NCI-H2107 treated with DMSO at 0.1 percent for 48 hours (cell line): ENCODE measurements around the gene RAB7B.
"Not testable (repeated sequence)": the region's sequence is repeated elsewhere in the genome, so short reads cannot be mapped to it uniquely, and the experiment has no call there.

Experiments
- DNase-seq: peaks from one replicate; lab custom pipeline; 2025; ENCODE audit not compliant: unreplicated experiment; lab: John Stamatoyannopoulos, UW

Gene RAB7B

GRCh38 chr1:206002871-206003801 is at the start of gene RAB7B:
Gene RAB7B, minus strand, starts transcription at chr1:206003395. Its CDS starts 9,260 bp downstream, at chr1:205994135.
- DNase-seq = no peak

- DNase-seq = not testable (repeated sequence)
These were observed 49.2 kb upstream of the RAB7B start for GRCh38 chr1:206052231-206052865.

- peak; percentile 39 for DNase-seq
These were observed 47.5 kb upstream of the RAB7B start for GRCh38 chr1:206050655-206051235.

- DNase-seq = no peak
These were observed 46.9 kb upstream of the RAB7B start for GRCh38 chr1:206049919-206050600.

GRCh38 chr1:206049293-206049692 is 46.1 kb upstream of the RAB7B start:
- DNase-seq = no peak

- DNase-seq = no peak
These were observed 45.4 kb upstream of the RAB7B start for GRCh38 chr1:206048582-206048981.

GRCh38 chr1:206047271-206047670 is 44.1 kb upstream of the RAB7B start:
- DNase-seq = no peak

GRCh38 chr1:206041640-206042039 is 38.4 kb upstream of the RAB7B start:
- peak; percentile 14 for DNase-seq

GRCh38 chr1:206040328-206040727 is 37.1 kb upstream of the RAB7B start:
- DNase-seq = no peak

GRCh38 chr1:206039046-206039973 is 36.1 kb upstream of the RAB7B start:
- no peak for DNase-seq

GRCh38 chr1:206037581-206037980 is 34.4 kb upstream of the RAB7B start:
- no peak for DNase-seq

GRCh38 chr1:206036663-206037455 is 33.7 kb upstream of the RAB7B start:
- no peak for DNase-seq

GRCh38 chr1:206035027-206035426 is 31.8 kb upstream of the RAB7B start:
- peak; percentile 68 for DNase-seq

GRCh38 chr1:206032380-206033140 is 29.4 kb upstream of the RAB7B start:
- DNase-seq = no peak

GRCh38 chr1:206030714-206031113 is 27.5 kb upstream of the RAB7B start:
- DNase-seq = peak; percentile 93

GRCh38 chr1:206030191-206030590 is 27.0 kb upstream of the RAB7B start:
- no peak for DNase-seq

GRCh38 chr1:206029484-206029883 is 26.3 kb upstream of the RAB7B start:
- no peak for DNase-seq

- no peak for DNase-seq
These were observed 22.2 kb upstream of the RAB7B start for GRCh38 chr1:206025283-206025820.
